ENCODE measurements around the gene ADAMTS2. TPM values are rescaled to one million over a fixed set of nuclear protein-coding genes. Genes with fewer than 3 reads are reported as not detected.

ADAMTS2 gene
- total RNA-seq, 5 donors from 2014 or later (not counting 1 experiment from before 2014, with no cell fraction given), result 0.09 to 0.23 TPM; not detected in 3

- Mint-ChIP-seq H3K9me3 (no peaks in the 10 kb centered on the region), H3K36me3 (no peaks in the 10 kb centered on the region), H3K27ac (no peak overlapping the region), H3K4me3 (no peak overlapping the region), H3K4me1 (peaks cover 0 to 2% (median 0%) of the 10 kb centered on the region in 3 donors), H3K27me3 (no peaks in the 10 kb centered on the region)
- H3K4me3 ChIP-seq (ENCODE audit: control insufficient read depth in 1 of 2, extremely low read depth in 1 of 2, low read length in 1 of 2), result no peak overlapping the region
- H3K9me3 ChIP-seq, result no peaks in the 10 kb centered on the region
- H3K36me3 ChIP-seq (ENCODE audit: control insufficient read depth in 2 of 2, extremely low read depth in 1 of 2, insufficient read depth in 1 of 2, low read length in 1 of 2), result no peaks in the 10 kb centered on the region
- DNase-seq (no peak), ATAC-seq (replicated peaks in 1 of 4) (no peak)
- H3K4me1 ChIP-seq (ENCODE audit: control insufficient read depth in 1 of 2, extremely low read depth in 1 of 2, insufficient read depth in 2 of 2, low read length in 2 of 2), result no peaks in the 10 kb centered on the region
- H3K27ac ChIP-seq (ENCODE audit: low read length), result no peak overlapping the region
- CTCF ChIA-PET, result no interaction called here
- WGBS (ENCODE audit: insufficient coverage), result 89% methylated on average over 15 of the region's 15 CpGs
- POLR2A ChIA-PET, result no interaction called here
- peaks cover 0 to 14% of the 10 kb centered on the region in 2 experiments for H3K27me3 ChIP-seq (replicated peaks in 1 of 2; ENCODE audit: control insufficient read depth in 2 of 2, extremely low read depth in 1 of 2, insufficient read depth in 2 of 2, low read length in 1 of 2)
Observed at GRCh38 chr5:179275381-179275878, 69.8 kb downstream of the ADAMTS2 start.

- Histone ChIP-seq H3K4me1 (ENCODE audit: control insufficient read depth in 1 of 2, extremely low read depth in 1 of 2, insufficient read depth in 2 of 2, low read length in 2 of 2) (no peaks in the 10 kb centered on the region), H3K9me3 (no peaks in the 10 kb centered on the region), H3K27ac (ENCODE audit: low read length) (no peak overlapping the region), H3K27me3 (replicated peaks in 1 of 2; ENCODE audit: control insufficient read depth in 2 of 2, extremely low read depth in 1 of 2, insufficient read depth in 2 of 2, low read length in 1 of 2) (peaks cover 0 to 20% of the 10 kb centered on the region in 2 experiments), H3K36me3 (ENCODE audit: control insufficient read depth in 2 of 2, extremely low read depth in 1 of 2, insufficient read depth in 1 of 2, low read length in 1 of 2) (no peaks in the 10 kb centered on the region), H3K4me3 (ENCODE audit: control insufficient read depth in 1 of 2, extremely low read depth in 1 of 2, low read length in 1 of 2) (no peak overlapping the region)
- DNase-seq, result no peak
- Mint-ChIP-seq H3K4me1 (peaks cover 0 to 2% (median 0%) of the 10 kb centered on the region in 3 donors), H3K9me3 (no peaks in the 10 kb centered on the region), H3K27ac (no peak overlapping the region), H3K36me3 (no peaks in the 10 kb centered on the region), H3K4me3 (no peak overlapping the region), H3K27me3 (no peaks in the 10 kb centered on the region)
- ATAC-seq (replicated peaks in 1 of 4), result no peak
- CTCF ChIA-PET, result interaction anchor here in 1 of 2 donors (0.6 kb wide), 1 partner anchor 679 kb away, joined by 3 read pairs; no protein-coding TSS in a partner anchor
- WGBS (ENCODE audit: insufficient coverage), result 79% methylated on average over 21 of the region's 26 CpGs
- POLR2A ChIA-PET, result no interaction called here
Observed at GRCh38 chr5:179274321-179275315, 70.6 kb downstream of the ADAMTS2 start.

- Histone ChIP-seq H3K36me3 (ENCODE audit: control insufficient read depth in 2 of 2, extremely low read depth in 1 of 2, insufficient read depth in 1 of 2, low read length in 1 of 2) (no peaks in the 10 kb centered on the region), H3K27me3 (replicated peaks in 1 of 2; ENCODE audit: control insufficient read depth in 2 of 2, extremely low read depth in 1 of 2, insufficient read depth in 2 of 2, low read length in 1 of 2) (peaks cover 0 to 22% of the 10 kb centered on the region in 2 experiments), H3K4me3 (ENCODE audit: control insufficient read depth in 1 of 2, extremely low read depth in 1 of 2, low read length in 1 of 2) (no peak overlapping the region), H3K27ac (ENCODE audit: low read length) (no peak overlapping the region), H3K4me1 (ENCODE audit: control insufficient read depth in 1 of 2, extremely low read depth in 1 of 2, insufficient read depth in 2 of 2, low read length in 2 of 2) (no peaks in the 10 kb centered on the region), H3K9me3 (no peaks in the 10 kb centered on the region)
- no peak overlapping the region for H3K27ac Mint-ChIP-seq
- WGBS (ENCODE audit: insufficient coverage), result 76% methylated on average over 10 of the region's 10 CpGs
- H3K36me3 Mint-ChIP-seq, result no peaks in the 10 kb centered on the region
- H3K4me3 Mint-ChIP-seq, result no peak overlapping the region
- H3K27me3 Mint-ChIP-seq, result no peaks in the 10 kb centered on the region
- H3K4me1 Mint-ChIP-seq, result peaks cover 0 to 2% (median 0%) of the 10 kb centered on the region in 3 donors
- DNase-seq, result no peak
- ChIA-PET CTCF (interaction anchor here in 1 of 2 donors (0.6 kb wide), 1 partner anchor 678 kb away, joined by 3 read pairs; no protein-coding TSS in a partner anchor), POLR2A (no interaction called here)
- no peak for ATAC-seq (replicated peaks in 1 of 4)
- H3K9me3 Mint-ChIP-seq, result no peaks in the 10 kb centered on the region
Observed at GRCh38 chr5:179273441-179274145, 71.7 kb downstream of the ADAMTS2 start.

- DNase-seq (no peak), ATAC-seq (replicated peaks in 1 of 4) (no peak)
- 72% methylated on average over 2 of the region's 7 CpGs for WGBS (ENCODE audit: insufficient coverage)
- POLR2A ChIA-PET, result no interaction called here
- Mint-ChIP-seq H3K9me3 (no peaks in the 10 kb centered on the region), H3K27me3 (no peaks in the 10 kb centered on the region), H3K27ac (no peak overlapping the region), H3K36me3 (no peaks in the 10 kb centered on the region), H3K4me1 (no peaks in the 10 kb centered on the region), H3K4me3 (no peak overlapping the region)
- Histone ChIP-seq H3K27me3 (replicated peaks in 1 of 2; ENCODE audit: control insufficient read depth in 2 of 2, extremely low read depth in 1 of 2, insufficient read depth in 2 of 2, low read length in 1 of 2) (peaks cover 0 to 22% of the 10 kb centered on the region in 2 experiments), H3K27ac (ENCODE audit: low read length) (no peak overlapping the region), H3K9me3 (no peaks in the 10 kb centered on the region), H3K4me1 (ENCODE audit: control insufficient read depth in 1 of 2, extremely low read depth in 1 of 2, insufficient read depth in 2 of 2, low read length in 2 of 2) (no peaks in the 10 kb centered on the region), H3K4me3 (ENCODE audit: control insufficient read depth in 1 of 2, extremely low read depth in 1 of 2, low read length in 1 of 2) (no peak overlapping the region), H3K36me3 (ENCODE audit: control insufficient read depth in 2 of 2, extremely low read depth in 1 of 2, insufficient read depth in 1 of 2, low read length in 1 of 2) (no peaks in the 10 kb centered on the region)
- CTCF ChIA-PET, result no interaction called here
Observed at GRCh38 chr5:179273073-179273435, 72.2 kb downstream of the ADAMTS2 start.

- Mint-ChIP-seq H3K27ac (no peak overlapping the region), H3K4me1 (no peaks in the 10 kb centered on the region), H3K27me3 (no peaks in the 10 kb centered on the region), H3K9me3 (no peaks in the 10 kb centered on the region), H3K4me3 (no peak overlapping the region), H3K36me3 (no peaks in the 10 kb centered on the region)
- ChIA-PET POLR2A (no interaction called here), CTCF (no interaction called here)
- no peaks in the 10 kb centered on the region for H3K9me3 ChIP-seq
- no peaks in the 10 kb centered on the region for H3K4me1 ChIP-seq (ENCODE audit: control insufficient read depth in 1 of 2, extremely low read depth in 1 of 2, insufficient read depth in 2 of 2, low read length in 2 of 2)
- DNase-seq (no peak), ATAC-seq (replicated peaks in 1 of 4) (no peak)
- WGBS (ENCODE audit: insufficient coverage), result 95% methylated on average over 13 of the region's 19 CpGs
- H3K27ac ChIP-seq (ENCODE audit: low read length), result no peak overlapping the region
- H3K4me3 ChIP-seq (ENCODE audit: control insufficient read depth in 1 of 2, extremely low read depth in 1 of 2, low read length in 1 of 2), result no peak overlapping the region
- H3K27me3 ChIP-seq (replicated peaks in 1 of 2; ENCODE audit: control insufficient read depth in 2 of 2, extremely low read depth in 1 of 2, insufficient read depth in 2 of 2, low read length in 1 of 2), result peaks cover 0 to 24% of the 10 kb centered on the region in 2 experiments
- H3K36me3 ChIP-seq (ENCODE audit: control insufficient read depth in 2 of 2, extremely low read depth in 1 of 2, insufficient read depth in 1 of 2, low read length in 1 of 2), result no peaks in the 10 kb centered on the region
Observed at GRCh38 chr5:179272326-179273072, 72.8 kb downstream of the ADAMTS2 start.

GRCh38 chr5:179271821-179272325 is 73.4 kb downstream of the ADAMTS2 start:
- Histone ChIP-seq H3K36me3 (ENCODE audit: control insufficient read depth in 2 of 2, extremely low read depth in 1 of 2, insufficient read depth in 1 of 2, low read length in 1 of 2) (no peaks in the 10 kb centered on the region), H3K9me3 (no peaks in the 10 kb centered on the region), H3K4me3 (ENCODE audit: control insufficient read depth in 1 of 2, extremely low read depth in 1 of 2, low read length in 1 of 2) (no peak overlapping the region), H3K27me3 (replicated peaks in 1 of 2; ENCODE audit: control insufficient read depth in 2 of 2, extremely low read depth in 1 of 2, insufficient read depth in 2 of 2, low read length in 1 of 2) (peaks cover 0 to 24% of the 10 kb centered on the region in 2 experiments), H3K4me1 (ENCODE audit: control insufficient read depth in 1 of 2, extremely low read depth in 1 of 2, insufficient read depth in 2 of 2, low read length in 2 of 2) (no peaks in the 10 kb centered on the region), H3K27ac (ENCODE audit: low read length) (no peak overlapping the region)
- DNase-seq, result no peak
- no peak for ATAC-seq (replicated peaks in 1 of 4)
- Mint-ChIP-seq H3K9me3 (no peaks in the 10 kb centered on the region), H3K27me3 (no peaks in the 10 kb centered on the region), H3K36me3 (no peaks in the 10 kb centered on the region), H3K27ac (no peak overlapping the region), H3K4me3 (no peak overlapping the region), H3K4me1 (no peaks in the 10 kb centered on the region)
- ChIA-PET CTCF (no interaction called here), POLR2A (no interaction called here)
- 72% methylated on average over 10 of the region's 13 CpGs for WGBS (ENCODE audit: insufficient coverage)

All from T-cell (primary cell).